HCEC 1CT (cell line): ENCODE data around the gene ZNF560.
A peak's percentile ranks its signal among the peaks of the same experiment; 100 is the strongest.

ENCODE experiments used
- DNase-seq: peaks from one replicate; pipeline ENCODE4 v3.0.0-alpha.2; 2017

ZNF560 gene

DNA sequence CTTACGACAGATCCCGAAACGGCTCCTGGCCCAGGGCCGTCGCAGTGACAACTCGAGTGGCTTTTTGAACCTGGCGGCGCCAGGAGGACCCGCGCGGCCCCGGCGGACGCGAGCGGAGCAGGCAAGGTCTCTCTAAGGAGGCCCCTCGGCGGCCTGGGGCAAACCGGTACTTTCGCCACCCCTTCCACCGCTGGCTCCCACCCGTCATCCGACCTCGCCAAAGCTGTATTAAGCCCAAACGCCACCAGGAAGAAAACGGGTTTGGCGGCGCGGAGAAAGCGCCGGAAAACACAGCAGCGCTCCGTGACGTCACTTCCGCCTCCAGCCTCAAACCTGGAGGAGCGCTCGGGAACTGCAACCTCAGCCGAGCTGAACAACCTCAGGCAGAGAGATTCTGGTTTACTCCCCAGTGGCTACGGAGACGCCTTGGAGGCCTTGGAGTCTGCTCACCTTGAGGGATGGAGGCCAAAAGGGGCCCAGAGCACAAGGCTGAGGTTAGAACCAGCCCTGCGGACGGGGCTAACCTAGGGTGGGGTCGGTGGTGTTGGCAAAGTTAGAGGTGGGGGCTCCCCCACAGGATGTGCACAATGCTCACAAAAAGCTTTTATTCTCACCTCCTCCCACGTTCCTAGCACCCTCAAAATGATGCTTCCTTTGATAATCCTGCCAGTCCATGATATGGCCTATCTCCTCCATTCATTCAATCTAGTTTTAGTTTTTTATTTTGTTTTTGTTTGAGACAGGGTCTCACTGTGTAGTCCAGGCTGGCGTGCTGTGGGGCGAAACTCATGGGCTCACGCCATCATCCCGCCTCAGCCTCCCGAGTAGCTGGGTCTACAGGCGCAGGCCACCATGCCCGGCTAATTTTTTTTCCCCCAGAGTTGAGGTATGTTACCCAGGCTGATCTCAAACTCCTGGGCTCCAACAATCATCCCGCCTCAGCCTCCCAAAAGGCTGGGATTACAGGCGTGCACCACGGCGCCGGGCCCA is 62.8 kb downstream of the ZNF560 start, which contains the start of gene ZNF266:
Gene ZNF266, minus strand, starts transcription at position 295 of the 990 bp plus-strand sequence. CDS start 15,484 bp downstream, outside the sequence.
- DNase-seq = peak; percentile 86

DNA sequence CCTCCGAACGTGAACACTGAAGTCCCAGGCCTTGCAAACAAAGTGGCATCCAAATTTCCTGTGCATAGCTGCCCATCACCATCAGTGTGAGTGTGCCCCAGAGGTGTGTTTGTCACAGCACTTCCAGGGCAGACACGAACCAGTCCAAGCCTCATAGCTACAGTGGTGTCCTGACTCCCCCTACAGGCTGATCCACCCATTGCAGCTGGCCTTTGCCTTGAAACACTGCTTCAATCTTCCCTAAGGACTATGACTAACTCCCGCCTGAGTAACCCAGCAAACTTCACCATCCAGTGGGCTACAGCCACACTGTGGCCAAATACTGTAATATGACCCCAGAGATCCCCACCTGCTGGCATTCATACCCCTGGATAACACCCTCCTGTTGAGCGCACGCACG is 66.9 kb downstream of the ZNF560 start:
- no peak for DNase-seq

DNA sequence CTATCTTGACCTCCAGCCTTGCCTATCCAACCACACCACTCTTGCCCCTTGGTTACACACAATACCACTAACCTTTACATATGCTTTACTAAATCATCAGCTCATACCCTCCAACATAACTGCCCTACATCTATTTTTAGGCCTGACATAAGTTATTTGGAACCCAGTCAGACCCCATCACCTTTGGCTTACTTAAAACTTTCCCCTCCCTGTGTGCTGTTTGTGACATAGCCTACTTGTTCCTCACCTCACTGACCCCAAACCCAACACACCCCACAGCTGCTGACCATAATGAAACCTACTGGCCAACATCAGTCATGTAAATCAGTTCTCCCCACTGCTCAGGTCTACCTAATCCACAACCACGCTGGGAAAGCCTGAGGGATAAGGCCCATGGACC is 68.0 kb downstream of the ZNF560 start:
- no peak for DNase-seq

DNA sequence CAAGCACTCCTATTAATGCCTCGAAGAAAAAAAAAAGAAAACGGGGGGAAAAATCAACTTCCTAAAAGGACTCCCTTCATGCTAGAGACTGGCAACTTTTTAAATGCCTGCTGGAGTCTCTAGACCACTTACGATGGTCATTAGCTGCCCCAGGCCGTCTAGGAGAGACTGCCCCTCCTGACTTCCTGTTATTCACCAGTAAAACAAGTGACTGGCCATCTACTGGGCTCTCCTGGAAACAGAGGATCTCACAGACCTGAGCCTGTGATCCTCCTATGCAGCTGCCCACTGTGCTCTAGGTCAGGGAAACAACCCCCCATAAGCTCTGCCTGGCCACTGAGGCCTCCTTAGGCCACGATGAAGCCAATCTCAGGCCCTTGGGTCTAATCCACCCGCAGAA is 70.5 kb downstream of the ZNF560 start:
- no peak for DNase-seq
